Panc1 (cell line): ENCODE results near the gene TNFRSF1B. TPM values are rescaled to one million over a fixed set of nuclear protein-coding genes. Genes with fewer than 3 reads are reported as not detected.

Experiments
- ATAC-seq: fragments of 200-7000 bp; cut with Tn5 transposase; 2 replicates; pipeline ENCODE4 v1.9.1; 2020; ENCODE audit warnings: mild to moderate bottlenecking, moderate library complexity
- BruUV-seq: library from RNA; stranded (reverse); fragments of 400-500 nt; replicated peaks from 2 replicates; lab custom pipeline; 2021; lab: Mats Ljungman, UMichigan
- CTCF ChIA-PET: fragments of 300-600 bp; sonication (Branson Sonifier 250); formaldehyde crosslinking; loops from one replicate; lab custom pipeline; 2022; ENCODE audit warnings: antibody characterized with exemption; lab: Charles Lee
- POLR2A ChIA-PET: fragments of 300-600 bp; sonication (Branson Sonifier 250); formaldehyde crosslinking; loops from one replicate; lab custom pipeline; 2022; ENCODE audit warnings: antibody characterized with exemption; lab: Charles Lee
- DNase-seq: peaks from one replicate; pipeline ENCODE4 v3.0.0-alpha.2; 2010; ENCODE audit warnings: low read depth, low spot score
- H3K27ac ChIP-seq: 2 replicates; pipeline ENCODE4 v1.5.1; 2011; ENCODE audit warnings: mild to moderate bottlenecking, low read length, inconsistent platforms
- H3K27me3 ChIP-seq: fragments of 200-500 bp; sonication (Bioruptor generic); 2 replicates; pipeline ENCODE4 v1.6.0; 2014; ENCODE audit warnings: low read length, inconsistent platforms; ENCODE audit not compliant: control insufficient read depth, insufficient read depth
- H3K36me3 ChIP-seq: fragments of 200-500 bp; sonication (Bioruptor generic); 2 replicates; pipeline ENCODE4 v1.5.1; 2014; ENCODE audit warnings: inconsistent platforms, mild to moderate bottlenecking, low read length, moderate library complexity; ENCODE audit not compliant: control insufficient read depth, insufficient read depth
- H3K4me1 ChIP-seq: 2 replicates; pipeline ENCODE4 v1.5.1; 2011; ENCODE audit warnings: inconsistent platforms, mild to moderate bottlenecking, low read length, moderate library complexity; ENCODE audit not compliant: control insufficient read depth, insufficient read depth
- H3K4me3 ChIP-seq, 2 experiments: 2 replicates each; pipeline ENCODE4 v1.5.1; 2011 to 2012; ENCODE audit warnings: low read depth in 2 of 2, low read length in 2 of 2, mild to moderate bottlenecking in 2 of 2, inconsistent platforms in 1 of 2, moderate library complexity in 1 of 2
- H3K9me3 ChIP-seq: fragments of 200-500 bp; sonication (Bioruptor generic); 2 replicates; pipeline ENCODE4 v1.5.1; 2014; ENCODE audit warnings: low read depth, mild to moderate bottlenecking, inconsistent platforms, low read length, moderate library complexity; ENCODE audit not compliant: control insufficient read depth, insufficient read depth
- POLR2AphosphoS5 ChIP-seq: IDR thresholded peaks from 2 replicates; pipeline ENCODE4 v1.6.1; 2012; ENCODE audit warnings: mild to moderate bottlenecking, low read depth, low read length, moderate library complexity
- SIN3A ChIP-seq: IDR thresholded peaks from 2 replicates; pipeline ENCODE4 v1.6.1; 2012; ENCODE audit warnings: low read depth, mild to moderate bottlenecking, low read length, moderate library complexity, borderline replicate concordance; ENCODE audit not compliant: insufficient read depth
- TCF7L2 ChIP-seq: IDR thresholded peaks from 2 replicates; pipeline ENCODE4 v1.6.1; 2011; ENCODE audit warnings: mild to moderate bottlenecking, low read depth, low read length, inconsistent platforms
- in situ Hi-C: cut with HindIII; loops from 2 replicates; pipeline ENCODE4 v1.10.0; 2016; ENCODE audit warnings: low sequenced_read_pairs, low pct_unique_long_range_greater_than_20kb
- intact Hi-C: fragments of 100-400 bp; cut with micrococcal nuclease; formaldehyde crosslinking; loops from one replicate; pipeline ENCODE4 v1.10.0; 2022; ENCODE audit not compliant: unreplicated experiment
- total RNA-seq: library from RNA; stranded (reverse); gene quantifications from one replicate; pipeline ENCODE4 v1.2.1, GENCODE V29; 2021; ENCODE audit not compliant: unreplicated experiment
- TF ChIP-seq, protein P1 (sequence below): fragments of 450-650 bp; IDR thresholded peaks from 2 replicates; pipeline ENCODE4 v1.5.1; 2017; ENCODE audit warnings: mild to moderate bottlenecking
- TF ChIP-seq, protein P2 (sequence below), 2 experiments: IDR thresholded peaks; 2 replicates each; pipeline ENCODE4 v1.6.1; 2011 to 2012; ENCODE audit warnings: low read depth in 2 of 2, control low read depth in 1 of 2, low read length in 1 of 2, mild to moderate bottlenecking in 1 of 2, moderate library complexity in 1 of 2; ENCODE audit not compliant: insufficient read depth in 1 of 2

The TNFRSF1B gene
- total RNA-seq, 1 experiment from 2014 or later: 18.8 TPM

DNA sequence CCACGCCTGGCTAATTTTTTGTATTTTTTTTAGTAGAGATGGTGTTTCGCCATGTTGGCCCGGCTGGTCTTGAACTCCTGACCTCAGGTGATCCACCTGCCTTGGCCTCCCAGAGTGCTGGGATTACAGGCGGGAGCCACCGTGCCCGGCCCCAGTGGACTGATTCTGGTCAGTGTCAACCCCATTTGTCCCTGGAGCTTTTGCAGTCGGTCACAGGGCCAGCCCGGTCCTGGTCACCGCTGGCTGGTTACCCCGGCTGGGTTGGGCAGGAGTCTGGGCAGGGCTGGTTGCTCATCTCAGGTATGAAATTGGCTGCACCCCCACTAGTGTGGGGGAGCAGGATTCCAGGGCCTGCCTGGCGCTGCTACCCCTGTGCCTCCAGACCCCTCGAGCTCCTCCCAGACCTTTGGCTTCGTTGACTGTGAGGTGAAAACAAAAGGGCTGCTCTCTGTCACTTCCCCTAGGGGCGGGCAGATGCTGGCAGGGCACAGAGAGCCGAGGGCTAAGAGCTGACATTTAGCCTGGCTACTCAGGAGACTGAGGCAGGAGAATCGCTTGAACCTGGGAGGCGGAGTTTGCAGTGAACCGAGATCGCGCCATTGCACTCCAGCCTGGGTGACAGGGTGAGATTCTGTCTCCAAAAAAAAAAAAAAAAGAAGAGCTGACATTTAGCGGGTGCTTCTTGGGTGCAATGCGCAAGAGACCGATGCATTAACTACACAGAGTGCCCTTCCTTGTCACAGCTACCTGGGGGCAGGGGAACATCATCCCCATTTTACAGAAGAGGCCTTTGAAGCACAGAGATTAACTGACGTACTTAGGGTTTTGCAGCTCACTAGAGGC, 10.6 kb downstream of the TNFRSF1B start:
- H3K9me3 ChIP-seq: no peaks in the 10 kb centered on the region
- no peak overlapping the region for H3K4me3 ChIP-seq
- ChIA-PET POLR2A (interaction anchor here (0.9 kb wide), 1 partner anchor 32 kb away, joined by 9 read pairs; no protein-coding TSS in a partner anchor), CTCF (interaction anchor here (1.0 kb wide), 1 partner anchor 56 kb away, joined by 8 read pairs; no protein-coding TSS in a partner anchor)
- ATAC-seq (no peak), DNase-seq (no peak)
- H3K4me1 ChIP-seq: peaks cover 4% of the 10 kb centered on the region; the same call in 1 of the 2 replicates
- no peak overlapping the region for H3K27ac ChIP-seq
- no peaks in the 10 kb centered on the region for H3K27me3 ChIP-seq
- no peak for TF ChIP-seq SIN3A
- TF ChIP-seq TCF7L2: no peak
- intact Hi-C loops (no loop called here), in situ Hi-C loops (no loop called here)
- H3K36me3 ChIP-seq: no peaks in the 10 kb centered on the region
- BruUV-seq: no TSS peak

DNA sequence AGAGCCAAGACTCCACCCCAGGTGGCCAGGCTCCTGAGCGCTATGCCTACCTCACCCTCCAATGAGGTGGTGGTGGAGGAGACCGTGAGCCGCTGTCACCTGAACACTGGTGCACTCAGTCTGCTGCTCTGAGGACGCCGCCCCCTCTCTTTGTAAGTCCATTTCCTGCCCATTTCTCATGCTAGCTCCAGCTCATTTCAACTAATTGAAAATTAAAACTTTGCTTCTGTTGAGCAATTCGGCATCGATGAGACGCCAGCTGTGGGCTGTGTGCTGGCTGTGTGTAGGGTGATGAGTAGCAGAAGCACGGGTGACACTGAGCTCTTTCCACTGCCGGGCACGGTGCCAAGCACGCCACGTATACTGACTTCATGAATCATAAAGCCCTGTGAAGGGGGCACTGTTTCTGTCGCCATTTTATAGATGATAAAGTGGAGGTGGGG, 11.2 kb downstream of the TNFRSF1B start:
- Histone ChIP-seq H3K27ac (no peak overlapping the region), H3K9me3 (no peaks in the 10 kb centered on the region), H3K4me3 (no peak overlapping the region), H3K36me3 (no peaks in the 10 kb centered on the region), H3K27me3 (no peaks in the 10 kb centered on the region), H3K4me1 (peaks cover 4% of the 10 kb centered on the region; the same call in 1 of the 2 replicates)
- no peak for DNase-seq
- ChIA-PET POLR2A (interaction anchor here (0.9 kb wide), 1 partner anchor 33 kb away, joined by 9 read pairs; no protein-coding TSS in a partner anchor), CTCF (interaction anchor here (1.0 to 1.2 kb wide), 2 partner anchors 54 to 56 kb away, joined by 5 to 8 read pairs; no protein-coding TSS in a partner anchor)
- intact Hi-C loops: no loop called here
- TF ChIP-seq SIN3A (no peak), POLR2AphosphoS5 (no peak), TCF7L2 (no peak)
- TF ChIP-seq, protein P1, sequence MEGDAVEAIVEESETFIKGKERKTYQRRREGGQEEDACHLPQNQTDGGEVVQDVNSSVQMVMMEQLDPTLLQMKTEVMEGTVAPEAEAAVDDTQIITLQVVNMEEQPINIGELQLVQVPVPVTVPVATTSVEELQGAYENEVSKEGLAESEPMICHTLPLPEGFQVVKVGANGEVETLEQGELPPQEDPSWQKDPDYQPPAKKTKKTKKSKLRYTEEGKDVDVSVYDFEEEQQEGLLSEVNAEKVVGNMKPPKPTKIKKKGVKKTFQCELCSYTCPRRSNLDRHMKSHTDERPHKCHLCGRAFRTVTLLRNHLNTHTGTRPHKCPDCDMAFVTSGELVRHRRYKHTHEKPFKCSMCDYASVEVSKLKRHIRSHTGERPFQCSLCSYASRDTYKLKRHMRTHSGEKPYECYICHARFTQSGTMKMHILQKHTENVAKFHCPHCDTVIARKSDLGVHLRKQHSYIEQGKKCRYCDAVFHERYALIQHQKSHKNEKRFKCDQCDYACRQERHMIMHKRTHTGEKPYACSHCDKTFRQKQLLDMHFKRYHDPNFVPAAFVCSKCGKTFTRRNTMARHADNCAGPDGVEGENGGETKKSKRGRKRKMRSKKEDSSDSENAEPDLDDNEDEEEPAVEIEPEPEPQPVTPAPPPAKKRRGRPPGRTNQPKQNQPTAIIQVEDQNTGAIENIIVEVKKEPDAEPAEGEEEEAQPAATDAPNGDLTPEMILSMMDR: no peak
- TF ChIP-seq, protein P2, sequence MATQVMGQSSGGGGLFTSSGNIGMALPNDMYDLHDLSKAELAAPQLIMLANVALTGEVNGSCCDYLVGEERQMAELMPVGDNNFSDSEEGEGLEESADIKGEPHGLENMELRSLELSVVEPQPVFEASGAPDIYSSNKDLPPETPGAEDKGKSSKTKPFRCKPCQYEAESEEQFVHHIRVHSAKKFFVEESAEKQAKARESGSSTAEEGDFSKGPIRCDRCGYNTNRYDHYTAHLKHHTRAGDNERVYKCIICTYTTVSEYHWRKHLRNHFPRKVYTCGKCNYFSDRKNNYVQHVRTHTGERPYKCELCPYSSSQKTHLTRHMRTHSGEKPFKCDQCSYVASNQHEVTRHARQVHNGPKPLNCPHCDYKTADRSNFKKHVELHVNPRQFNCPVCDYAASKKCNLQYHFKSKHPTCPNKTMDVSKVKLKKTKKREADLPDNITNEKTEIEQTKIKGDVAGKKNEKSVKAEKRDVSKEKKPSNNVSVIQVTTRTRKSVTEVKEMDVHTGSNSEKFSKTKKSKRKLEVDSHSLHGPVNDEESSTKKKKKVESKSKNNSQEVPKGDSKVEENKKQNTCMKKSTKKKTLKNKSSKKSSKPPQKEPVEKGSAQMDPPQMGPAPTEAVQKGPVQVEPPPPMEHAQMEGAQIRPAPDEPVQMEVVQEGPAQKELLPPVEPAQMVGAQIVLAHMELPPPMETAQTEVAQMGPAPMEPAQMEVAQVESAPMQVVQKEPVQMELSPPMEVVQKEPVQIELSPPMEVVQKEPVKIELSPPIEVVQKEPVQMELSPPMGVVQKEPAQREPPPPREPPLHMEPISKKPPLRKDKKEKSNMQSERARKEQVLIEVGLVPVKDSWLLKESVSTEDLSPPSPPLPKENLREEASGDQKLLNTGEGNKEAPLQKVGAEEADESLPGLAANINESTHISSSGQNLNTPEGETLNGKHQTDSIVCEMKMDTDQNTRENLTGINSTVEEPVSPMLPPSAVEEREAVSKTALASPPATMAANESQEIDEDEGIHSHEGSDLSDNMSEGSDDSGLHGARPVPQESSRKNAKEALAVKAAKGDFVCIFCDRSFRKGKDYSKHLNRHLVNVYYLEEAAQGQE (IDR thresholded peaks at IDR 0.05; ENCODE audit: insufficient read depth in 1 of 2, low read depth in 2 of 2, low read length in 1 of 2): no peak
- in situ Hi-C loops: no loop called here
- no TSS peak for BruUV-seq
- ATAC-seq: 0 out of 2 replicates have a peak, but pooled peaks have one; percentile 24
